ENCODE results near the gene DDX25. TPM values are rescaled to one million over a fixed set of nuclear protein-coding genes. Genes with fewer than 3 reads are reported as not detected.

The DDX25 gene
- total and polyA plus RNA-seq, 2 of the 8 experiments (the other 6 are each of a cell fraction or from before 2014, with no cell fraction given), result 17.6 to 17.9 TPM

- Histone ChIP-seq H3K4me2 (ENCODE audit: insufficient read depth in 1 of 2, low read depth in 2 of 2, low read length in 2 of 2) (no peak overlapping the region), H2BK5ac (ENCODE audit: low read depth, low read length) (no peak overlapping the region), H4K8ac (ENCODE audit: extremely low read depth, insufficient read depth, low read length) (peak overlapping the region; percentile 7; the same call in 1 of the 2 replicates), H2BK15ac (ENCODE audit: low read length) (no peak overlapping the region), H2AFZ (ENCODE audit: low read length) (no peak overlapping the region), H4K5ac (ENCODE audit: insufficient read length, low read depth, low read length) (no peak overlapping the region), H3K27ac (ENCODE audit: low read depth, low read length) (no peak overlapping the region), H3K23ac (ENCODE audit: insufficient read length) (no peak overlapping the region), H3K18ac (ENCODE audit: extremely low read depth, low read length) (no peak overlapping the region), H3K4ac (replicated peaks; ENCODE audit: insufficient read length, low read depth, low read length) (no peak overlapping the region), H3K27me3 (replicated peaks in 1 of 4; ENCODE audit: control insufficient read depth in 3 of 4, extremely low read depth in 1 of 4, insufficient read depth in 3 of 4, low read length in 3 of 4) (no peaks in the 10 kb centered on the region), H2BK20ac (ENCODE audit: low read length) (no peak overlapping the region), H4K20me1 (replicated peaks in 1 of 2; ENCODE audit: control insufficient read depth in 1 of 2, insufficient read depth in 2 of 2, low read length in 2 of 2) (no peaks in the 10 kb centered on the region), H2AK5ac (ENCODE audit: low read depth, low read length) (no peak overlapping the region), H3K4me3 (ENCODE audit: extremely low read depth in 1 of 4, insufficient read depth in 2 of 4, low read depth in 3 of 4, low read length in 4 of 4) (no peak overlapping the region), H3K9ac (replicated peaks in 1 of 4; ENCODE audit: extremely low read depth in 1 of 4, low read depth in 3 of 4, low read length in 3 of 4) (no peak overlapping the region), H2BK120ac (replicated peaks; ENCODE audit: low read depth, low read length) (no peak overlapping the region), H3K56ac (replicated peaks; ENCODE audit: insufficient read length, low read depth, low read length) (no peak overlapping the region), H3K79me1 (ENCODE audit: low read depth, low read length) (no peaks in the 10 kb centered on the region), H3K23me2 (ENCODE audit: low read depth, low read length) (no peaks in the 10 kb centered on the region), H3K14ac (ENCODE audit: insufficient read length) (no peak overlapping the region), H4K91ac (replicated peaks; ENCODE audit: insufficient read length, low read length) (no peak overlapping the region), H3K4me1 (replicated peaks in 1 of 4; ENCODE audit: control insufficient read depth in 3 of 4, insufficient read depth in 4 of 4, low read length in 3 of 4) (peaks cover 0 to 2% (median 0%) of the 10 kb centered on the region in 4 experiments; a peak in 3 of 7 replicates), H3K79me2 (ENCODE audit: control insufficient read depth in 1 of 2, insufficient read depth in 2 of 2, low read length in 2 of 2) (no peaks in the 10 kb centered on the region), H3K36me3 (ENCODE audit: control insufficient read depth in 2 of 4, insufficient read depth in 4 of 4, low read length in 3 of 4) (no peaks in the 10 kb centered on the region; a peak in 1 of 8 replicates), H3K9me3 (ENCODE audit: insufficient read depth in 2 of 2, low read depth in 1 of 2, low read length in 1 of 2) (no peaks in the 10 kb centered on the region), H2BK12ac (ENCODE audit: low read depth, low read length) (no peak overlapping the region)
- POLR2A ChIA-PET (ENCODE audit: partially characterized antibody), result interaction anchor here (1.5 kb wide), 1 partner anchor 9 kb away, joined by 4 read pairs; no protein-coding TSS in a partner anchor
- FAIRE-seq, result no peak
- DNase-seq (ENCODE audit: low read depth in 1 of 2, low spot score in 2 of 2), result no peak
- CTCF ChIA-PET (ENCODE audit: partially characterized antibody), result interaction anchor here (3.8 kb wide), 1 partner anchor 8 kb away, joined by 31 read pairs; no protein-coding TSS in a partner anchor
- WGBS, 2 experiments (ENCODE audit: extremely low coverage in 1 of 2, insufficient coverage in 1 of 2, insufficient read length in 1 of 2, insufficient replicate concordance in 2 of 2, low coverage in 1 of 2, low lambda C conversion rate in 2 of 2, missing lambda C conversion rate in 1 of 2), result 80% methylated on average over 10 of the region's 11 CpGs; no CpG with 5 or more reads in 1 of the 2 experiments
- no peak for TF ChIP-seq RBBP5 (IDR thresholded peaks at IDR 0.05; ENCODE audit: borderline replicate concordance, low read depth, low read length)
- TF ChIP-seq SRF (IDR thresholded peaks at IDR 0.05; ENCODE audit: low read depth, low read length), result no peak
- TF ChIP-seq SP4 (IDR thresholded peaks at IDR 0.05; ENCODE audit: low read length), result no peak
- no peak for TF ChIP-seq CBX5 (IDR thresholded peaks at IDR 0.05; ENCODE audit: low read depth, low read length)
- TF ChIP-seq CREB1 (IDR thresholded peaks at IDR 0.05), result no peak
- TF ChIP-seq RAD21 (IDR thresholded peaks at IDR 0.05 in 1 of 2, conservative IDR thresholded peaks at IDR 0.05 in 1 of 2; ENCODE audit: low read depth in 2 of 2, low read length in 2 of 2), result no peak
- TF ChIP-seq KDM1A (IDR thresholded peaks at IDR 0.05; ENCODE audit: borderline replicate concordance, low read length), result no peak
- no peak for TF ChIP-seq TAF1 (IDR thresholded peaks at IDR 0.05; ENCODE audit: low read depth, low read length)
- TF ChIP-seq E2F6 (IDR thresholded peaks at IDR 0.05), result no peak
- TF ChIP-seq RNF2 (IDR thresholded peaks at IDR 0.05; ENCODE audit: borderline replicate concordance, low read depth, low read length, missing control alignments, poor library complexity, severe bottlenecking), result no peak
- no peak for TF ChIP-seq GTF2F1 (IDR thresholded peaks at IDR 0.05; ENCODE audit: borderline replicate concordance, low read depth, low read length)
- TF ChIP-seq POU5F1 (IDR thresholded peaks at IDR 0.05; ENCODE audit: low read depth, low read length), result no peak
- no peak for TF ChIP-seq BRCA1 (IDR thresholded peaks at IDR 0.05; ENCODE audit: low read depth, low read length)
These were observed 47.4 kb downstream of the DDX25 start for GRCh38 chr11:125951731-125952130.
